ENCODE results near the gene TNFRSF11A. TPM values are rescaled to one million over a fixed set of nuclear protein-coding genes. Genes with fewer than 3 reads are reported as not detected.

The TNFRSF11A gene
- total RNA-seq, 1 donor from 2014 or later: 0.75 TPM

- H3K79me2 ChIP-seq (ENCODE audit: insufficient read depth, low read length): no peaks in the 10 kb centered on the region
- H3K9me3 ChIP-seq (ENCODE audit: insufficient read depth, low read depth, low read length): no peaks in the 10 kb centered on the region
- Mint-ChIP-seq H3K27me3 (ENCODE audit: low read depth, unreplicated experiment) (peaks cover 28% of the 10 kb centered on the region), H3K4me3 (ENCODE audit: unreplicated experiment) (no peak overlapping the region), H3K9me3 (ENCODE audit: unreplicated experiment) (peaks cover 4% of the 10 kb centered on the region), H3K27ac (ENCODE audit: unreplicated experiment) (peak overlapping the region; percentile 76), H3K4me1 (ENCODE audit: low read depth, unreplicated experiment) (peaks cover 17% of the 10 kb centered on the region), H3K36me3 (ENCODE audit: low read depth, unreplicated experiment) (peaks cover 1% of the 10 kb centered on the region)
- peak overlapping the region; percentile 14 for H3K9ac ChIP-seq (ENCODE audit: low read length)
- H4K20me1 ChIP-seq (ENCODE audit: insufficient read depth, low read length): no peaks in the 10 kb centered on the region
- H2AFZ ChIP-seq (ENCODE audit: low read depth, low read length): no peak overlapping the region
- no peaks in the 10 kb centered on the region for H3K36me3 ChIP-seq (ENCODE audit: insufficient read depth, low read length)
- FAIRE-seq (no peak), DNase-seq (ENCODE audit: low read depth) (no peak)
- H3K4me1 ChIP-seq (ENCODE audit: insufficient read depth, low read length): peaks cover 31% of the 10 kb centered on the region
- TF ChIP-seq, protein P1, sequence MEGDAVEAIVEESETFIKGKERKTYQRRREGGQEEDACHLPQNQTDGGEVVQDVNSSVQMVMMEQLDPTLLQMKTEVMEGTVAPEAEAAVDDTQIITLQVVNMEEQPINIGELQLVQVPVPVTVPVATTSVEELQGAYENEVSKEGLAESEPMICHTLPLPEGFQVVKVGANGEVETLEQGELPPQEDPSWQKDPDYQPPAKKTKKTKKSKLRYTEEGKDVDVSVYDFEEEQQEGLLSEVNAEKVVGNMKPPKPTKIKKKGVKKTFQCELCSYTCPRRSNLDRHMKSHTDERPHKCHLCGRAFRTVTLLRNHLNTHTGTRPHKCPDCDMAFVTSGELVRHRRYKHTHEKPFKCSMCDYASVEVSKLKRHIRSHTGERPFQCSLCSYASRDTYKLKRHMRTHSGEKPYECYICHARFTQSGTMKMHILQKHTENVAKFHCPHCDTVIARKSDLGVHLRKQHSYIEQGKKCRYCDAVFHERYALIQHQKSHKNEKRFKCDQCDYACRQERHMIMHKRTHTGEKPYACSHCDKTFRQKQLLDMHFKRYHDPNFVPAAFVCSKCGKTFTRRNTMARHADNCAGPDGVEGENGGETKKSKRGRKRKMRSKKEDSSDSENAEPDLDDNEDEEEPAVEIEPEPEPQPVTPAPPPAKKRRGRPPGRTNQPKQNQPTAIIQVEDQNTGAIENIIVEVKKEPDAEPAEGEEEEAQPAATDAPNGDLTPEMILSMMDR (IDR thresholded peaks at IDR 0.05; ENCODE audit: insufficient read depth, low read depth, low read length): no peak
- no peak for TF ChIP-seq EZH2 (IDR thresholded peaks at IDR 0.05; ENCODE audit: insufficient read depth, low read length)
- H3K27me3 ChIP-seq (ENCODE audit: insufficient read depth, low read length): peaks cover 46% of the 10 kb centered on the region
- peak overlapping the region; percentile 70 for H3K4me2 ChIP-seq (ENCODE audit: low read length)
- H3K4me3 ChIP-seq (ENCODE audit: insufficient read depth, low read depth, low read length): no peak overlapping the region
- no peak overlapping the region for H3K27ac ChIP-seq (ENCODE audit: low read depth, low read length)
These were observed 3.7 kb downstream of the TNFRSF11A start for GRCh38 chr18:62328586-62329525.

GRCh38 chr18:62329691-62330454, 4.8 kb downstream of the TNFRSF11A start:
- Histone ChIP-seq H3K9ac (ENCODE audit: low read length) (peak overlapping the region; percentile 14), H3K27ac (ENCODE audit: low read depth, low read length) (no peak overlapping the region), H3K27me3 (ENCODE audit: insufficient read depth, low read length) (peaks cover 36% of the 10 kb centered on the region), H3K4me1 (ENCODE audit: insufficient read depth, low read length) (peaks cover 35% of the 10 kb centered on the region), H3K4me3 (ENCODE audit: insufficient read depth, low read depth, low read length) (no peak overlapping the region), H3K79me2 (ENCODE audit: insufficient read depth, low read length) (no peaks in the 10 kb centered on the region), H4K20me1 (ENCODE audit: insufficient read depth, low read length) (no peaks in the 10 kb centered on the region), H3K9me3 (ENCODE audit: insufficient read depth, low read depth, low read length) (no peaks in the 10 kb centered on the region), H3K36me3 (ENCODE audit: insufficient read depth, low read length) (no peaks in the 10 kb centered on the region), H2AFZ (ENCODE audit: low read depth, low read length) (no peak overlapping the region), H3K4me2 (ENCODE audit: low read length) (peak overlapping the region; percentile 70)
- Mint-ChIP-seq H3K36me3 (ENCODE audit: low read depth, unreplicated experiment) (no peaks in the 10 kb centered on the region), H3K4me1 (ENCODE audit: low read depth, unreplicated experiment) (peaks cover 13% of the 10 kb centered on the region), H3K27ac (ENCODE audit: unreplicated experiment) (peak overlapping the region; percentile 76), H3K27me3 (ENCODE audit: low read depth, unreplicated experiment) (peaks cover 22% of the 10 kb centered on the region), H3K9me3 (ENCODE audit: unreplicated experiment) (peaks cover 4% of the 10 kb centered on the region), H3K4me3 (ENCODE audit: unreplicated experiment) (no peak overlapping the region)
- TF ChIP-seq EZH2 (IDR thresholded peaks at IDR 0.05; ENCODE audit: insufficient read depth, low read length): no peak
- TF ChIP-seq, protein P1 (IDR thresholded peaks at IDR 0.05; ENCODE audit: insufficient read depth, low read depth, low read length): no peak
- FAIRE-seq (peak; percentile 23), DNase-seq (ENCODE audit: low read depth) (peak; percentile 78)

Measured in astrocyte (in vitro differentiated cells and primary cell).